ENCODE measurements around the gene SART3.
"Not testable (repeated sequence)": the region's sequence is repeated elsewhere in the genome, so short reads cannot be mapped to it uniquely, and the experiment has no call there.

Gene SART3

GRCh38 chr12:108578813-108579212, 17.8 kb upstream of the SART3 start:
- TF ChIP-seq, protein P1, sequence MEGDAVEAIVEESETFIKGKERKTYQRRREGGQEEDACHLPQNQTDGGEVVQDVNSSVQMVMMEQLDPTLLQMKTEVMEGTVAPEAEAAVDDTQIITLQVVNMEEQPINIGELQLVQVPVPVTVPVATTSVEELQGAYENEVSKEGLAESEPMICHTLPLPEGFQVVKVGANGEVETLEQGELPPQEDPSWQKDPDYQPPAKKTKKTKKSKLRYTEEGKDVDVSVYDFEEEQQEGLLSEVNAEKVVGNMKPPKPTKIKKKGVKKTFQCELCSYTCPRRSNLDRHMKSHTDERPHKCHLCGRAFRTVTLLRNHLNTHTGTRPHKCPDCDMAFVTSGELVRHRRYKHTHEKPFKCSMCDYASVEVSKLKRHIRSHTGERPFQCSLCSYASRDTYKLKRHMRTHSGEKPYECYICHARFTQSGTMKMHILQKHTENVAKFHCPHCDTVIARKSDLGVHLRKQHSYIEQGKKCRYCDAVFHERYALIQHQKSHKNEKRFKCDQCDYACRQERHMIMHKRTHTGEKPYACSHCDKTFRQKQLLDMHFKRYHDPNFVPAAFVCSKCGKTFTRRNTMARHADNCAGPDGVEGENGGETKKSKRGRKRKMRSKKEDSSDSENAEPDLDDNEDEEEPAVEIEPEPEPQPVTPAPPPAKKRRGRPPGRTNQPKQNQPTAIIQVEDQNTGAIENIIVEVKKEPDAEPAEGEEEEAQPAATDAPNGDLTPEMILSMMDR (conservative IDR thresholded peaks at IDR 0.05; ENCODE audit: low read depth, low read length), result no peak
- DNase-seq (ENCODE audit: low read depth), result no peak

DNA sequence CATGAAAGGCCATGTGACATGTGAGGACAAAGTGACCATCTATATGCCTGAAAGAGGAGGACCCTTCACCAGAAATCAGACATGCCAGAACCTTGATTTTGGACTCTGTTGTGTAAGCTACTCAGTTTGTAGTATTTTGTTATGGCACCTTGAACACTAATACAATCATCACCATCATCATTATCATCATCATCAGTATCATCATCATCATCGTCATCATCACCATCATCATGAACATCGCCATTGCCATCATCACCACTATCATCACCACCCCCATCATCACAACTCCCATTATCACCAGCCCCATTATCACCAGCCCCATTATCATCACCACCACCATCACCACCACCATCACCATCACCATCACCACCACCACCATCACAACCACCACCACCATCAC, 17.3 kb upstream of the SART3 start:
- TF ChIP-seq, protein P1 (conservative IDR thresholded peaks at IDR 0.05; ENCODE audit: low read depth, low read length), result no peak
- no peak for DNase-seq (ENCODE audit: low read depth)

More at GRCh38 chr12:108578813-108579212, 17.8 kb upstream of the SART3 start:
- no peak overlapping the region for H3K4me3 ChIP-seq (ENCODE audit: low read depth, low read length)

GRCh38 chr12:108577458-108577857, 16.5 kb upstream of the SART3 start:
- no peak for DNase-seq (ENCODE audit: low read depth)
- TF ChIP-seq, protein P1 (conservative IDR thresholded peaks at IDR 0.05; ENCODE audit: low read depth, low read length), result no peak
- no peak overlapping the region for H3K4me3 ChIP-seq (ENCODE audit: low read depth, low read length)

More for the DNA sequence above, 17.3 kb upstream of the SART3 start:
- H3K4me3 ChIP-seq (ENCODE audit: low read depth, low read length), result no peak overlapping the region

DNA sequence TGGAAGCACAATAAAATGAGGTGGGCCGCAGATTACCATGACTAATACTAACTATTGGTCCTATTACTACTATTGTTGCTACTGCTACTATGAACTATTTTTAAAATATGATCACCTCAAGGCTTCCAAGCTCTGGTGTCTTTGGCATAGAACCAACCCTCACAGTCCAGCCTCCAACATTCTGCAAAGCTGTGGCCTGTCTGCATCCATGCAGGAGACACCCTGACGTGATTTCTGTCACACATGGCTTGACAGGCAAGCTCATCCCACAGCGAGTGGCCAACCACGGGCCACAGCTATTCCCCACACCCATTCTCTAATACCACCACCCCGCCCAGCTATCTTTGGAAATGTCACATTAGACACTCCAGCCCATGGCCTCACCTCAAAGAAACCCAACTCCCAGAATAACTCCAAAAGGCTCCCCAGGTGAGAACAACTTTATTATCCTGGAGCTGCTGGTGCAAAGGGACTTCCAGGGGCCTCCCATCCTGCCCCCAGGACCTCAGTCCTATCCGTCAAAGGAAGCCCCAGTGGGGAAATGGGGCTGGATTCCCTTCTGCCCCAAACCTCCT, 15.8 kb upstream of the SART3 start:
- TF ChIP-seq, protein P1 (conservative IDR thresholded peaks at IDR 0.05; ENCODE audit: low read depth, low read length), result no peak
- DNase-seq (ENCODE audit: low read depth), result peak; percentile 36
- H3K4me3 ChIP-seq (ENCODE audit: low read depth, low read length), result no peak overlapping the region

DNA sequence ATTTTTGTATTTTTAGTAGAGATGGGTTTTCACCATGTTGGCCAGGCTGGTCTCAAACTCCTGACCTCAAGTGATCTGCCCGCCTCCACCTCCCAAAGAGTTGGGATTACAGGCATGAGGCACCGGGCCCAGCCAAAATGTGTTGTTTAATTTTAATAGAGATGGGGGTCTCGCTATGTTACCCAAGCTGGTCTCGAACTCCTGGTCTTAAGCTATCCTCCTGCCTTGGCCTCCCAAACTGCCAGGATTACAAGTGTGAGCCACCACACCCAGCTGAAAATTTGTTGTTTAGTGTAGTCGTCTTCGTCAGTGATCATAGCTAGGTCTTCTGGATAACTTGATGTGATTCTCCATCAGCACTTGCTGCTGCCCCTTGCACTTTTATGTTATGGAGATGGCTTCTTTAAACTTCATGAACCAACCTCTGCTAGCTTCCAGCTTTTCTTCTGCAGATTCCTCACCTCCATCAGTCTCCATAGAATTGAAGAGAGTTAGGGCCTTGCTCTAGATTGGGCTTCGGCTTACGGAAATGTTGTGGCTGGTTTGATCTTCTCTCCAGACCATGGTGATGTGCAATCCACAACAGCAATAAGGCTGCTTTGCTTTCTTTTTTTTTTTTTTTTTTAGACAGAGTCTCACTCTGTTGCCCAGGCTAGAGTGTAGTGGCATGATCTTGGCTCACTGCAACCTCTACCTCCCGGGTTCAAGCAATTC, 14.4 kb upstream of the SART3 start:
- TF ChIP-seq, protein P1 (conservative IDR thresholded peaks at IDR 0.05; ENCODE audit: low read depth, low read length), result no peak
- DNase-seq (ENCODE audit: low read depth), result no peak
- no peak overlapping the region for H3K4me3 ChIP-seq (ENCODE audit: low read depth, low read length)

GRCh38 chr12:108574276-108574675, 13.3 kb upstream of the SART3 start:
- DNase-seq (ENCODE audit: low read depth); H3K4me3 ChIP-seq (ENCODE audit: low read depth, low read length): not testable (repeated sequence)

- TF ChIP-seq, protein P1 (conservative IDR thresholded peaks at IDR 0.05; ENCODE audit: low read depth, low read length), result no peak
- no peak for DNase-seq (ENCODE audit: low read depth)
- H3K4me3 ChIP-seq (ENCODE audit: low read depth, low read length), result no peak overlapping the region
Observed at GRCh38 chr12:108573317-108573716, 12.3 kb upstream of the SART3 start.

All from choroid plexus epithelial cell (primary cell).